OCI-LY1 (cell line): ENCODE data around the gene OVOL2.

ENCODE experiments used
- CTCF ChIP-seq: fragments of 200-600 bp; sonication (generic), shearing (Covaris generic); IDR thresholded peaks from 2 replicates; pipeline ENCODE4 v1.5.1; 2017; ENCODE audit warnings: mild to moderate bottlenecking, antibody characterized with exemption, low read length, moderate library complexity, mixed read lengths
- EZH2 ChIP-seq: fragments of 200-600 bp; sonication (generic), shearing (Covaris generic); IDR thresholded peaks from 2 replicates; pipeline ENCODE4 v1.8.0; 2017; ENCODE audit warnings: borderline replicate concordance, mixed run types, mild to moderate bottlenecking, antibody characterized with exemption, low read length, moderate library complexity, mixed read lengths

GRCh38 chr20:18019068-18019467 lies 38.6 kb downstream of the OVOL2 start:
- TF ChIP-seq CTCF = peak; percentile 67
- TF ChIP-seq EZH2 = no peak
